COR-L47 (cell line): Measurements from ENCODE around the gene ZNF83.
"Not testable (repeated sequence)": the region's sequence is repeated elsewhere in the genome, so short reads cannot be mapped to it uniquely, and the experiment has no call there.

Experiments used
- DNase-seq: peaks from one replicate; lab custom pipeline; 2025; lab: John Stamatoyannopoulos, UW

ZNF83 gene

GRCh38 chr19:52639996-52640395 lies 1.8 kb upstream of the ZNF83 start:
- no peak for DNase-seq

DNA sequence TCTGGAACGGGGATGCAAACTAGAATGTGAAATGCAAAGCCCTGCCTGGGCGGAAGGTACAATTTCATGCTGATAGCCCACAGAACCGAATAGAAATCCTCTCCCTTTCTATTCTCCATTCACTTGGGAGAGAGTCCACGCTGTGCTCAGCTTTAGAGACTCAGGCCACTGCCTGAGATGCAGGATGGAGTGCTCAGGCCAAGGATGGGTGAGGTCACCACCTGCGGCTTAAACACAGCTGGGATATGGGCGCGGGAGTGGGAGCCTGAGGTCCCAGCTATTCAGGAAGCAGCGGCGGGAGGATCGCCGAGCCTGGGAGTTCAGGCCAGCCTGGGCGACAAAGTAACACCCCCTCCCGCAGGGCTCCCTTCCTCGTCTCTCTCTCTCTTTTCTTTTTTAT lies 446 bp upstream of the ZNF83 start:
- no peak for DNase-seq

DNA sequence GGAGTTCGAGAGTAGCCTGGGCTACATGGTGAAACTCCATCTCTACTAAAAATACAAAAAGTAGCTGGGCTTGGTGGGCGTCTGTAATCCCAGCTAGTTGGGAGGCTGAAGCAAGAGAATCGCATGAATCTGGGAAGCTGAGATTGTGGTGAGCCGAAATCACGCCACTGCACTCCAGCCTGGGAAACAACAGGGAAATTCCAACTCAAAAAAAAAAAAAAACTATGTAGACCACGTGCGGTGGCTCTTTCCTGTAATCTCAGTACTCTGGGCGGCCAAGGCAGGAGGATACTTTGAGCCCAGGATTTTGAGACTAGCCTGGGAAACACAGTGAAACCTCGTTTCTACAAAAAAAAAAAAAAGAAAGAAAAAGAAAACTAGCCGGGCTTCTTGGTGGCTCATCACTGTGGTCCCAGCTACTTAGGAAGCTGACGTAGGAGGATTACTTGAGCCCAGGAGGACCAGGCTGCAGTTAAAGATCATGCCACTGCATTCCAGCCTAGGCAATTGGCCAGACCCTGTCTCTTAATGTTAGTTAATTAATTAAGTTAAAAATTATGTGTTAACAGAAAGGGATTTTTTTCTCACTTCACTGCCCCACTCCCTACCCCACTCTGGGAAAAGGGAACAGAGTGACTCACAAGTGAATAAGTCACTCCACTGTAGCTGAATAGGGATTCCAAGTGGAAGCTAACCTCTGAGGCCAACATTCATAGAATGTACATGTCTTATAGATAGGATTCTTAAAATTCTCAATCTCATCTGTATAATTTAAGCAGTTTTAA lies 2.2 kb downstream of the ZNF83 start:
- DNase-seq, result no peak

- DNase-seq, result not testable (repeated sequence)
Measured at GRCh38 chr19:52627441-52627840, 10.7 kb downstream of the ZNF83 start.

GRCh38 chr19:52626915-52627314 lies 11.2 kb downstream of the ZNF83 start:
- no peak for DNase-seq

- no peak for DNase-seq
Measured at GRCh38 chr19:52622261-52622660, 15.9 kb downstream of the ZNF83 start.

DNA sequence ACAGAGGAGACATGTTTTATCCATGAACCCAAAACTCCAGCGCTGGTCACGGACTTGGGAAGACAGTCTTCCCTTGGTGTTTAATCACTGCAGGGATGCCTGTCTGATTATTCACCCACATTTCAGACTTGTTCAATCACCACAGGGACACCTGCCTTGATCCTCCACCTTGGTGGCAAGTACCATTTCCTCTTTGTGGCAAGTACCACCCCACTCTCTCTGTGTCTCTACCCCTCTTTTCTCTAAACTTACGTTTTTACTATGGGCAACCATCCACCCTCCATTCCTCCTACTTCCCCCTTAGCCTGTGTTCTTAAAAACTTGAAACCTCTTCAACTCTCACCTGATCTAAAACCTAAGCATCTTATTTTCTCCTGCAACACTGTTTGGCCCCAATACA lies 16.8 kb downstream of the ZNF83 start:
- DNase-seq, result no peak

- DNase-seq, result no peak
Measured at GRCh38 chr19:52613299-52613906, 24.8 kb downstream of the ZNF83 start.

DNA sequence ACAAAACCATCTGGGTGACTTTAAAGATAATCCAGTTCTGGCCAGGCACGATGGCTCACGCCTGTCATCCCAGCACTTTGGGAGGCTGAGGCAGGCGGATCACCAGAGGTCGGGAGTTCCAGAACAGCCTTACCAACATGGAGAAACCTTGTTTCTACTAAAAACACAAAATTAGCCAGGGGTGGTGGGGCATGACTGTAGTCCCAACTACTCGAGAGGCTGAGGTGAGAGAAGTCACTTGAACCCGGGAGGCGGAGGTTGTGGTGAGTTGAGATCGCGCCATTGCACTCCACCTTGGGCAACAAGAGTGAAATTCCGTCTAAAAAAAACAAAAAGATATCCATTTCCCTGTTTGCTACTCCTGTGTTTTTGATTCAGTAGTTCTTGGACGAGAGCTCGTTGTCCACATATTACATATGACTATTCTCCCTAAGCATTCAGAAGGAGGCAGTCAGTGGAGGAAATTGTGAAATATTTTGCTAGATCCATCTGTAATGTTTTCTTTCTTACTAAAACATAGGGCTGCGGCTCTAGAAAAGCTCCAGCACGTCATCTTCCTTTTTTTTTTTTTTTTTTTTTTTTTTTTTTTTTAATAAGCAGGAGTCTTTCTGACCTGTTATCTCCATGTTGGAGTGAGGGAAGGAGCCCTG lies 34.5 kb downstream of the ZNF83 start:
- DNase-seq, result no peak

- no peak for DNase-seq
Measured at GRCh38 chr19:52602941-52603340, 35.2 kb downstream of the ZNF83 start.

DNA sequence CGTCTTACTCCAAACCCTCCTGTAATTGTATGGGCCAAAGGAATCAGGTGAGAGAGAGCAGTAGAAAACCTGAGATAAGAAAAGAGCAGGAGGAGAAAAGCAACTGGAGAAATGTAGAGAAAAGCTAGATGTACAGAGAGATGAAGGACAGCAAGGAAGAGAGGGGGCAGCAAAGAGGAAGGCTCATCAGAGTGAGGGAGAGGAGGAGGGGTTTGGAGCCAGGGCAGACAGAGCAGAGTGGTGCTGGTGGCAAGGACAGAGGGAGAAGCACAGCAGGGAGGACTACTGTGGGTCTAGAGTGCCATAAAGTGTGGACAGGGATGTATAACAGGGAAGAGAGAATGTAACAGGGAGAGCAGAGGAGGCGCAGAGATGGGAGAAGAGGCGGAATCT lies 36.2 kb downstream of the ZNF83 start:
- DNase-seq, result not testable (repeated sequence)

- DNase-seq, result peak; percentile 76
Measured at GRCh38 chr19:52601025-52601973, 36.9 kb downstream of the ZNF83 start.

DNA sequence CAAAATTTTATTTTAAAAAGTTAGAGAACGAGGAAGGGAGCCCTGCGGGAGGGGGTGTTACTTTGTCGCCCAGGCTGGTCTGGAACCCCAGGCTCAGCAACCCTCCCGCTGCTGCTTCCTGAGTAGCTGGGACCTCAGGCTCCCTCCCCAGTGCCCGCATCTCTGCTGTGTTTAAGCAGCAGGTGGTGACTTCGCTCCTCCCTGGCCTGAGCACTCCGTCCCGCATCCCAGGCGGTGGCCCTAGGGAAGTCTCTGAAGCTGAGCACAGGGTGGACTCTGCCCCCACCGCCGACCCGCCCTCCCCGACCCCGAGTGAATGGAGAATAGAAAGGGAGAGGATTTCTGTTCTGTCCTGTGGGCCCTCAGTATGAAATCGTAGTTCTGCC lies 37.5 kb downstream of the ZNF83 start:
- DNase-seq, result no peak

DNA sequence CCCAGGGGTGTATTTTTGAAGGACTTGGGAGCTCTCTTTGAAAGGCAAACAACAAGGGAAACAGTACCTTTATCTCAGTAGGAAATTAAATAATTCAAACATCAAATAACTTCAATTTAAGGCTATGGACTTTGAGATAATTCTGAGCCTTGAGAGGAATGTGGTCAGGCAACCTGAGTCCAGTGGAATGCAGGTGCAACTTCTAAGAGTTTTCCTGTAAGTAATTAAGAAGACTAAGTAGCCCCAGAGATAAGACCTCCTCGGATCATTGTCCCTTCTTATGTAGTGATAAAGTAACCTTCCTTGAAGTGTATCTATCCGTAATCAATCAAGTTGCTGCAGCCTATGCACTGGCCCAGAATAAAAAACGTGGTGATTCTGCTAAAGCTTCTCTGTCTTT lies 38.9 kb downstream of the ZNF83 start:
- DNase-seq, result no peak

GRCh38 chr19:52593441-52593840 lies 44.7 kb downstream of the ZNF83 start:
- not testable (repeated sequence) for DNase-seq

DNA sequence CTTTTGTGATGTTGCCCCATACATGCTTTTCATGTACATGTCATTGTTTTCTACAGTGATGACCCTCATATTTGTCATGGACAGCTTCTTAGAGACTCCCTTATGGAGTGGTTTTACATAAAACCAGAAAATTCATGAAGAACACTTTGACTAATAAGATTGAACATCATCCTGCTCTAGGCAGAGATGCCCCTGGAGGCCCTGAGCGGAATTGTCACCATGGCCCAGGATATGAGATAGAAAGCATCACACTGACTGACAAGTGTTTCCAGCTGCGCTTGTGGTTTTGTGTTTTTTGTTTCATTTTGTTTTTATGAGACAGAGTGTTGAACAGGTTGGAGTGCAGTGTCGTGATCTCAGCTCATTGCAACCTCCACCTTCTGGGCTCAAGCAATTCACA lies 45.9 kb downstream of the ZNF83 start:
- DNase-seq, result no peak

DNA sequence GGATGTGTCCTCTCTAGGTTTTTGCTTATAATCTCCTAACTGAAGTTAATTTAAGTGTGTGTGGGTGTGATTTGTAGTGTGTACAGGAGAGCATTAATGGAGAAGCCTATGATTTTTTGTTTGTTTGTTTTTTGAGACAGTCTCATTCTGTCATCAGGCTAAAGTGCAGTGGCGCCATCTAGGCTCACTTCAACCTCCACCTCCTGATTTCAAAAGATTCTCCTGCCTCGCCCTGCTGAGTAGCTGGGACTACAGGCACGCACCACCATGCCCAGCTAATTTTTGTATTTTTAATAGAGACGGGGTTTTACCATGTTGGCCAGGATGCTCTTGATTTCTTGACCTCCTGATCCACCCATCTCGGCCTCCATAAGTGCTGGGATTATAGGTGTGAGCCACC lies 47.4 kb downstream of the ZNF83 start:
- peak; percentile 3 for DNase-seq

GRCh38 chr19:52585604-52586003 lies 52.6 kb downstream of the ZNF83 start:
- DNase-seq, result no peak

- DNase-seq, result no peak
Measured at GRCh38 chr19:52584736-52585440, 53.3 kb downstream of the ZNF83 start.

DNA sequence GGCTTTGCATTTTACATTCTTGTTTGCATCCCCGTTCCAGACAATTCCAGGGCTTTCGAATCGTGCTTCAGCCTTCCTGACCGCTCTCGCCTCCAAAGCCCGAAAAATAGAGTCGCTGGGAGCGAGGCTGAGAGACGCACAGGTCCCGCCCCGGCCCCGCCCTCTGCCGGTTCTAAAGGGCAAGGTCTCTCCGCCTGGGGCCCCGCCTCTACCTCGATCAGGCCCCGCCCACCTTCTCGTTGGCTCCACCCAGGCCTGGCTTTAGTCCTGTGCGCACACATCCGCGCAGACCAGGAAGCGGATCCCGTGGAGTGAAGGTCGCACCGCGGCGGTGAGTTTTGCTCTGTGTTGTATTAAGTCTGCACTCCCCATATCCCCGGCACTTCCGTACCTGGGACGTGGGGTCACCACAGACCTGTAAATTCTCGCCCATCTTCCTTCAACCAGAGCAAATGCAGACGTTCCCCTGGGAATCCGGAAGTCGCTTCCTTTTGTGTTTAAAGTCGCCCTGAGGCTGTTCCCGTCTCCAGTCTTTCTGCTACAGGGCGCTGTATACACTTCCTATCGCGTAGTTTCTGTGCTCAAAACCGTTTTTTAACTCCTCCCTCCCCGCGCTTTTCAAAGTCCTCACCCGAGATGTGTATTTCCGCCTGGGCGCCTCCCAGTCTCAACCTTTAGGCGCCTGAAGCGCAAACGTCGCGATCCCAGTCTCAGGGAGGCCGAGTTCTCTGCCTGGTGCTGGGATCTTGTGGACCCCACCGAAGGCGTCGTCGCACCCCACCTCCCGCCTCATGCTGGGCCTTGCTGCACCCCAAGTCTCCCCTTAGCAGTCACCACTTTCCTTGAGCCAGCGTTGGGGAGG lies 67.9 kb downstream of the ZNF83 start, which contains the start of gene ZNF701:
Gene ZNF701 (plus strand): TSS at position 288 of the 862 bp plus-strand sequence. CDS start 3,861 bp downstream, outside the sequence.
- DNase-seq, result peak; percentile 85
